GM21576 (cell line): ENCODE measurements around the gene OR4C6.
A peak's percentile ranks its signal among the peaks of the same experiment; 100 is the strongest.

Experiments
- ATAC-seq: cut with Tn5 transposase; IDR thresholded peaks from one replicate; pipeline ENCODE4 v1.9.1; 2021; ENCODE audit warnings: mild to moderate bottlenecking, moderate library complexity; ENCODE audit not compliant: unreplicated experiment

OR4C6 gene

GRCh38 chr11:55661901-55662300 lies at the start of gene OR4C6:
Gene OR4C6, plus strand, starts transcription at chr11:55662201. Its CDS starts 2,966 bp downstream, at chr11:55665167.
- no peak for ATAC-seq

GRCh38 chr11:55624531-55624930 lies 37.5 kb upstream of the OR4C6 start:
- ATAC-seq, result no peak

GRCh38 chr11:55634813-55635212 lies 27.2 kb upstream of the OR4C6 start, which contains the start of gene OR4P4:
Gene OR4P4, plus strand, starts transcription at chr11:55635113.
- ATAC-seq, result no peak

- ATAC-seq, result no peak
Observed at GRCh38 chr11:55648027-55648426, 14.0 kb upstream of the OR4C6 start, which contains the start of gene OR4S2. Gene OR4S2, plus strand, starts transcription at chr11:55648327. Its CDS starts 2,577 bp downstream, at chr11:55650904.

- ATAC-seq, result no peak
Observed at GRCh38 chr11:55652560-55652959, 9.4 kb upstream of the OR4C6 start.

GRCh38 chr11:55655096-55655495 lies 6.9 kb upstream of the OR4C6 start:
- ATAC-seq, result no peak

- ATAC-seq, result peak; percentile 96
Observed at GRCh38 chr11:55658031-55658573, 3.9 kb upstream of the OR4C6 start.

GRCh38 chr11:55658608-55659007 lies 3.4 kb upstream of the OR4C6 start:
- ATAC-seq, result peak; percentile 32

- ATAC-seq, result no peak
Observed at GRCh38 chr11:55669376-55669775, 7.4 kb downstream of the OR4C6 start.

GRCh38 chr11:55673860-55674259 lies 11.9 kb downstream of the OR4C6 start:
- ATAC-seq, result no peak

GRCh38 chr11:55697817-55698216 lies 35.8 kb downstream of the OR4C6 start:
- ATAC-seq, result peak; percentile 70

GRCh38 chr11:55701429-55701828 lies 39.4 kb downstream of the OR4C6 start:
- ATAC-seq, result no peak

GRCh38 chr11:55707029-55707428 lies 45.0 kb downstream of the OR4C6 start:
- no peak for ATAC-seq

- no peak for ATAC-seq
Observed at GRCh38 chr11:55714982-55715888, 53.2 kb downstream of the OR4C6 start.
